ENCODE data around the gene PCMT1. TPM values are rescaled to one million over a fixed set of nuclear protein-coding genes. Genes with fewer than 3 reads are reported as not detected.

Gene PCMT1
- total RNA-seq, 1 experiment from 2014 or later, result 90.7 TPM

DNA sequence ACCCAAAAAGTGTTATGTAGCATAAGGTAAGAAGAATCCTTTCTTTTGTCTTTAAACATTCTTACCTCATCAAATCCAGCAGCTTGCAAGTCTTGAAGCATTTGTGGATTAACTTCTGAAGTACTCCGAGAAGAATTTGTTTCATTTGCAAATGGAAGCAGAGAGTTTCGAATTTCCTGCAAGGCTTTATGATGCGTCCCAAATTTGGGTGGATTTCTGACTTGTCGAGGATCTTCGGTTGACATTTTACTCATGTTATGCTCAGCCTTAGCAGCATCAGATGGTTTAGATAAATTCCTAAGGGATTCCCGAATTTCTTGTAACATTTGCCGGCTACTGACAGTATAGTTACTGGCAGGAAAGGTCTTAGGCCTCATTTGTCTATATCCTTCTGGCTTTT lies 47.8 kb upstream of the PCMT1 start (continued):
- no peak for TF ChIP-seq ZNF532 (CRISPR knock-in tag; IDR thresholded peaks at IDR 0.05; ENCODE audit: borderline replicate concordance)
- TF ChIP-seq CDX4 (CRISPR knock-in tag; IDR thresholded peaks at IDR 0.05; ENCODE audit: borderline replicate concordance), result no peak
- no peak for TF ChIP-seq SOX15 (CRISPR knock-in tag; IDR thresholded peaks at IDR 0.05)
- TF ChIP-seq SMAD4 (CRISPR knock-in tag; IDR thresholded peaks at IDR 0.05), result no peak
- TF ChIP-seq TEAD1 (CRISPR knock-in tag; IDR thresholded peaks at IDR 0.05), result no peak

DNA sequence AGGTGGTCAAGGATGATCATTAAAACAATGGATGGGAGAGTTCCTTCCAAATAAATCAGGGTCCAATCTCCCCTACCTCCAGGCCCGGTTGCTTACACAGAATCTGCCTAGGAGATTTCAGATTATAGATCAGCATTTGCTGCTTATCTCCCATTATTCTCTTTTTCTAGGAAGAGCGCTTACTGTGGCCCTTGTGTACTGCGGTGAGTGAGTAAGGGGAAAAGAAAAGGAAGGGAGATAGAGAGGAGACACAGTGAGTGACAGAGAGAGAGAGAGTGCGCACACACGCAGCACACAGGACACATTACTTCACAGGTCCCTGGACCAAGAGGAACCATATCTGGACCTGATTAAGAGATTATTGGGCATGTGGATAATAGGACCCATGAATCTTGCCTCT lies 37.8 kb upstream of the PCMT1 start:
- Mint-ChIP-seq H3K36me3 (no peaks in the 10 kb centered on the region), H3K27ac (peak overlapping the region; percentile 72), H3K27me3 (ENCODE audit: low read depth) (no peaks in the 10 kb centered on the region), H3K4me3 (no peak overlapping the region), H3K4me1 (peaks cover 48% of the 10 kb centered on the region), H3K9me3 (no peaks in the 10 kb centered on the region)
- ATAC-seq, result no peak
- DNase-seq (ENCODE audit: low spot score), result no peak
- POLR2A ChIA-PET, result no interaction called here
- no peak for TF ChIP-seq E2F5 (CRISPR knock-in tag; IDR thresholded peaks at IDR 0.05)
- TF ChIP-seq, protein P1, sequence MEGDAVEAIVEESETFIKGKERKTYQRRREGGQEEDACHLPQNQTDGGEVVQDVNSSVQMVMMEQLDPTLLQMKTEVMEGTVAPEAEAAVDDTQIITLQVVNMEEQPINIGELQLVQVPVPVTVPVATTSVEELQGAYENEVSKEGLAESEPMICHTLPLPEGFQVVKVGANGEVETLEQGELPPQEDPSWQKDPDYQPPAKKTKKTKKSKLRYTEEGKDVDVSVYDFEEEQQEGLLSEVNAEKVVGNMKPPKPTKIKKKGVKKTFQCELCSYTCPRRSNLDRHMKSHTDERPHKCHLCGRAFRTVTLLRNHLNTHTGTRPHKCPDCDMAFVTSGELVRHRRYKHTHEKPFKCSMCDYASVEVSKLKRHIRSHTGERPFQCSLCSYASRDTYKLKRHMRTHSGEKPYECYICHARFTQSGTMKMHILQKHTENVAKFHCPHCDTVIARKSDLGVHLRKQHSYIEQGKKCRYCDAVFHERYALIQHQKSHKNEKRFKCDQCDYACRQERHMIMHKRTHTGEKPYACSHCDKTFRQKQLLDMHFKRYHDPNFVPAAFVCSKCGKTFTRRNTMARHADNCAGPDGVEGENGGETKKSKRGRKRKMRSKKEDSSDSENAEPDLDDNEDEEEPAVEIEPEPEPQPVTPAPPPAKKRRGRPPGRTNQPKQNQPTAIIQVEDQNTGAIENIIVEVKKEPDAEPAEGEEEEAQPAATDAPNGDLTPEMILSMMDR (IDR thresholded peaks at IDR 0.05), result no peak
- no peak for TF ChIP-seq JAZF1 (CRISPR knock-in tag; IDR thresholded peaks at IDR 0.05)
- TF ChIP-seq ATF3 (CRISPR knock-in tag; conservative IDR thresholded peaks at IDR 0.05), result no peak
- no peak for TF ChIP-seq ZNF532 (CRISPR knock-in tag; IDR thresholded peaks at IDR 0.05; ENCODE audit: borderline replicate concordance)
- TF ChIP-seq, protein P2, sequence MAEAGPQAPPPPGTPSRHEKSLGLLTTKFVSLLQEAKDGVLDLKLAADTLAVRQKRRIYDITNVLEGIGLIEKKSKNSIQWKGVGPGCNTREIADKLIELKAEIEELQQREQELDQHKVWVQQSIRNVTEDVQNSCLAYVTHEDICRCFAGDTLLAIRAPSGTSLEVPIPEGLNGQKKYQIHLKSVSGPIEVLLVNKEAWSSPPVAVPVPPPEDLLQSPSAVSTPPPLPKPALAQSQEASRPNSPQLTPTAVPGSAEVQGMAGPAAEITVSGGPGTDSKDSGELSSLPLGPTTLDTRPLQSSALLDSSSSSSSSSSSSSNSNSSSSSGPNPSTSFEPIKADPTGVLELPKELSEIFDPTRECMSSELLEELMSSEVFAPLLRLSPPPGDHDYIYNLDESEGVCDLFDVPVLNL (CRISPR knock-in tag; IDR thresholded peaks at IDR 0.05; ENCODE audit: borderline replicate concordance, low read depth), result no peak
- TF ChIP-seq, protein P3, sequence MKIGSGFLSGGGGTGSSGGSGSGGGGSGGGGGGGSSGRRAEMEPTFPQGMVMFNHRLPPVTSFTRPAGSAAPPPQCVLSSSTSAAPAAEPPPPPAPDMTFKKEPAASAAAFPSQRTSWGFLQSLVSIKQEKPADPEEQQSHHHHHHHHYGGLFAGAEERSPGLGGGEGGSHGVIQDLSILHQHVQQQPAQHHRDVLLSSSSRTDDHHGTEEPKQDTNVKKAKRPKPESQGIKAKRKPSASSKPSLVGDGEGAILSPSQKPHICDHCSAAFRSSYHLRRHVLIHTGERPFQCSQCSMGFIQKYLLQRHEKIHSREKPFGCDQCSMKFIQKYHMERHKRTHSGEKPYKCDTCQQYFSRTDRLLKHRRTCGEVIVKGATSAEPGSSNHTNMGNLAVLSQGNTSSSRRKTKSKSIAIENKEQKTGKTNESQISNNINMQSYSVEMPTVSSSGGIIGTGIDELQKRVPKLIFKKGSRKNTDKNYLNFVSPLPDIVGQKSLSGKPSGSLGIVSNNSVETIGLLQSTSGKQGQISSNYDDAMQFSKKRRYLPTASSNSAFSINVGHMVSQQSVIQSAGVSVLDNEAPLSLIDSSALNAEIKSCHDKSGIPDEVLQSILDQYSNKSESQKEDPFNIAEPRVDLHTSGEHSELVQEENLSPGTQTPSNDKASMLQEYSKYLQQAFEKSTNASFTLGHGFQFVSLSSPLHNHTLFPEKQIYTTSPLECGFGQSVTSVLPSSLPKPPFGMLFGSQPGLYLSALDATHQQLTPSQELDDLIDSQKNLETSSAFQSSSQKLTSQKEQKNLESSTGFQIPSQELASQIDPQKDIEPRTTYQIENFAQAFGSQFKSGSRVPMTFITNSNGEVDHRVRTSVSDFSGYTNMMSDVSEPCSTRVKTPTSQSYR (CRISPR knock-in tag; IDR thresholded peaks at IDR 0.05), result no peak
- TF ChIP-seq, protein P4, sequence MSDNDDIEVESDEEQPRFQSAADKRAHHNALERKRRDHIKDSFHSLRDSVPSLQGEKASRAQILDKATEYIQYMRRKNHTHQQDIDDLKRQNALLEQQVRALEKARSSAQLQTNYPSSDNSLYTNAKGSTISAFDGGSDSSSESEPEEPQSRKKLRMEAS (CRISPR knock-in tag; IDR thresholded peaks at IDR 0.05), result no peak
- no peak for TF ChIP-seq EMX1 (CRISPR knock-in tag; IDR thresholded peaks at IDR 0.05)
- TF ChIP-seq, protein P5, sequence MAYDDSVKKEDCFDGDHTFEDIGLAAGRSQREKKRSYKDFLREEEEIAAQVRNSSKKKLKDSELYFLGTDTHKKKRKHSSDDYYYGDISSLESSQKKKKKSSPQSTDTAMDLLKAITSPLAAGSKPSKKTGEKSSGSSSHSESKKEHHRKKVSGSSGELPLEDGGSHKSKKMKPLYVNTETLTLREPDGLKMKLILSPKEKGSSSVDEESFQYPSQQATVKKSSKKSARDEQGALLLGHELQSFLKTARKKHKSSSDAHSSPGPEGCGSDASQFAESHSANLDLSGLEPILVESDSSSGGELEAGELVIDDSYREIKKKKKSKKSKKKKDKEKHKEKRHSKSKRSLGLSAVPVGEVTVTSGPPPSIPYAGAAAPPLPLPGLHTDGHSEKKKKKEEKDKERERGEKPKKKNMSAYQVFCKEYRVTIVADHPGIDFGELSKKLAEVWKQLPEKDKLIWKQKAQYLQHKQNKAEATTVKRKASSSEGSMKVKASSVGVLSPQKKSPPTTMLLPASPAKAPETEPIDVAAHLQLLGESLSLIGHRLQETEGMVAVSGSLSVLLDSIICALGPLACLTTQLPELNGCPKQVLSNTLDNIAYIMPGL (CRISPR knock-in tag; IDR thresholded peaks at IDR 0.05), result no peak
- TF ChIP-seq RORB (CRISPR knock-in tag; IDR thresholded peaks at IDR 0.05), result no peak
- no peak for TF ChIP-seq ZNF138 (CRISPR knock-in tag; conservative IDR thresholded peaks at IDR 0.05)
- CTCF ChIA-PET, result no interaction called here

Measured in WTC11 (cell line).